ENCODE measurements around the gene TRPC6. TPM values are rescaled to one million over a fixed set of nuclear protein-coding genes. Genes with fewer than 3 reads are reported as not detected.

Gene TRPC6
- total RNA-seq, 1 donor from 2014 or later = 0.51 TPM

DNA sequence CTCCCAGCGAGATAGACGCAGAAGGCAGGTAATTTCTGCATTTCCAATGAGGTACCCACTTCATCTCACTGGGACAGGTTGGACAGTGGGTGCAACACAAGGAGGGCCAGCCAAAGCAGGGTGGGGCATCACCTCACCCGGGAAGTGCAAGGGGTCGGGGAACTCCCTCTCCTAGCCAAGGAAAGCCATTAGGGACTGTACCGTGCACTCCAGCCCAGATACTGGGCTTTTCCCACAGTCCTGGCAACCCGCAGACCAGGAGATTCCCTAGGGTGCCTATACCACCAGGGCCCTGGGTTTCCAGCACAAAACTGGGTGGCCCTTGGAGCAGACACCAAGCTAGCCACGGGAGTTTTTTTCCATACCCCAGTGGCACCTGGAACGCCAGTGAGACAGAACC, 17.2 kb downstream of the TRPC6 start:
- DNase-seq (ENCODE audit: low spot score) = no peak
- no peak overlapping the region for H3K27ac Mint-ChIP-seq (ENCODE audit: unreplicated experiment)
- H3K4me1 Mint-ChIP-seq (ENCODE audit: unreplicated experiment) = no peaks in the 10 kb centered on the region

DNA sequence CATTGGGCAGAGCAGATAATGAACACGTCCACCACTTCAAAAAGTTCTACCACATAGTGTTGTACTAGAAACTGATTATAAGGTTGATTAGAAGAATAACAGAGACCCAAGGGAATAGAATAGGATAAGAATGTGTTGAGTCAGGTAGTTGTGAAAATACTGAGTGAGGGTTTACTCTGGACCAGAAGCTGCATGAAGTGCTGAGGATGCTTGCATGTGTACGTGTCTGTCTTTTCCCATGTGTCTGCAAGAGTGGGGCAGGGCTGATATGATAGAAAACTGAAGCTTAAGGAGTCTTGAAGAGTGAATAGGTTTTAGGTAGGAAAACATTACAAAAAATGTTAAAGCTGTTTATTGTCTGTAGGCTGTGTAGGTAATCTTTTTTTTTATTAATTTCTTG, 20.6 kb downstream of the TRPC6 start:
- H3K27me3 Mint-ChIP-seq (ENCODE audit: unreplicated experiment) = no peaks in the 10 kb centered on the region
- no peaks in the 10 kb centered on the region for H3K36me3 Mint-ChIP-seq (ENCODE audit: low read depth, unreplicated experiment)
- no peaks in the 10 kb centered on the region for H3K9me3 Mint-ChIP-seq (ENCODE audit: unreplicated experiment)
- no peak overlapping the region for H3K27ac Mint-ChIP-seq (ENCODE audit: unreplicated experiment)
- TF ChIP-seq, protein P1, sequence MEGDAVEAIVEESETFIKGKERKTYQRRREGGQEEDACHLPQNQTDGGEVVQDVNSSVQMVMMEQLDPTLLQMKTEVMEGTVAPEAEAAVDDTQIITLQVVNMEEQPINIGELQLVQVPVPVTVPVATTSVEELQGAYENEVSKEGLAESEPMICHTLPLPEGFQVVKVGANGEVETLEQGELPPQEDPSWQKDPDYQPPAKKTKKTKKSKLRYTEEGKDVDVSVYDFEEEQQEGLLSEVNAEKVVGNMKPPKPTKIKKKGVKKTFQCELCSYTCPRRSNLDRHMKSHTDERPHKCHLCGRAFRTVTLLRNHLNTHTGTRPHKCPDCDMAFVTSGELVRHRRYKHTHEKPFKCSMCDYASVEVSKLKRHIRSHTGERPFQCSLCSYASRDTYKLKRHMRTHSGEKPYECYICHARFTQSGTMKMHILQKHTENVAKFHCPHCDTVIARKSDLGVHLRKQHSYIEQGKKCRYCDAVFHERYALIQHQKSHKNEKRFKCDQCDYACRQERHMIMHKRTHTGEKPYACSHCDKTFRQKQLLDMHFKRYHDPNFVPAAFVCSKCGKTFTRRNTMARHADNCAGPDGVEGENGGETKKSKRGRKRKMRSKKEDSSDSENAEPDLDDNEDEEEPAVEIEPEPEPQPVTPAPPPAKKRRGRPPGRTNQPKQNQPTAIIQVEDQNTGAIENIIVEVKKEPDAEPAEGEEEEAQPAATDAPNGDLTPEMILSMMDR (IDR thresholded peaks at IDR 0.05; ENCODE audit: unreplicated experiment) = no peak
- no peak overlapping the region for H3K4me3 Mint-ChIP-seq (ENCODE audit: unreplicated experiment)
- H3K4me1 Mint-ChIP-seq (ENCODE audit: unreplicated experiment) = no peaks in the 10 kb centered on the region
- DNase-seq (ENCODE audit: low spot score) = no peak

More for the DNA sequence above, 17.2 kb downstream of the TRPC6 start:
- H3K27me3 Mint-ChIP-seq (ENCODE audit: unreplicated experiment) = peaks cover 2% of the 10 kb centered on the region
- no peak overlapping the region for H3K4me3 Mint-ChIP-seq (ENCODE audit: unreplicated experiment)
- H3K9me3 Mint-ChIP-seq (ENCODE audit: unreplicated experiment) = no peaks in the 10 kb centered on the region
- TF ChIP-seq, protein P1 (IDR thresholded peaks at IDR 0.05; ENCODE audit: unreplicated experiment) = no peak
- H3K36me3 Mint-ChIP-seq (ENCODE audit: low read depth, unreplicated experiment) = no peaks in the 10 kb centered on the region

DNA sequence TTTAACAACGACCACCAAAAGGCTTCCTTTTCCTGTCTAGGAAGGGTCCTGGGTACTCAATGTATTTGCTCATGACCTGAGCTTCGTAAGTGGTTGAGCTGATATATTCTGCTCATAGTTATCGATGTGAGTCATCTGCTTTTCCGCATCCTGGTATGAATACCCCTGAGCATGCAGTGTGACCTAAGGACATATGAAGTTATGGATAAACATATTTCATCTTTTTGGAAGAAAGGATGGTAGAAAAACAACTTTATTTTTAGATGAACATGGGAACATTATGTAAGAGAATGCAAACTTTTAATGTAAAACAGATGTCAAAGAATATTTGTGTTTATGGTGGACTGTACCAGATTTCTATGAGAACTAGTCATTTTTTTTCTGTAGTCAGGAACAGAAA, 28.4 kb downstream of the TRPC6 start:
- no peak overlapping the region for H3K27ac Mint-ChIP-seq (ENCODE audit: unreplicated experiment)
- no peaks in the 10 kb centered on the region for H3K27me3 Mint-ChIP-seq (ENCODE audit: unreplicated experiment)
- TF ChIP-seq, protein P1 (IDR thresholded peaks at IDR 0.05; ENCODE audit: unreplicated experiment) = no peak
- no peak overlapping the region for H3K4me3 Mint-ChIP-seq (ENCODE audit: unreplicated experiment)
- no peak for DNase-seq (ENCODE audit: low spot score)
- H3K36me3 Mint-ChIP-seq (ENCODE audit: low read depth, unreplicated experiment) = no peaks in the 10 kb centered on the region
- H3K9me3 Mint-ChIP-seq (ENCODE audit: unreplicated experiment) = no peaks in the 10 kb centered on the region
- H3K4me1 Mint-ChIP-seq (ENCODE audit: unreplicated experiment) = no peaks in the 10 kb centered on the region

DNA sequence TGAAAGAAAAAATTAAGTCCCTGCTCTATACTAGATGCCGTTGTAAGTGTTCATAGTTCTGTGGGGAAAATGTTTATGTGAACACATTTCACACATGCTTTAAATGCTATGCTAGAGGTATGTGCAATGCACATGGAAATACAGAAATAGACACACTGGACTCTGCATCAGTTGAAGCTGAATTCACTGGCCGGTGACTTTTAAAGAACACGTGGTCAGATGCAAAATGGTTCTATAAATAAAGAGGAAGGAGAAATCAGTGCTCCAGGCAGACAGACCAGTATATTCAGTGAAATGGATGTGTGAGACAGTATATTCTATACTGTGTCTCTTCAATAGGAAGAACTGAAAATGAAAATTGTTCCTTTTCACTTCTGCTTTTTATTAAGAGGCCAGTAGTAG, 29.9 kb downstream of the TRPC6 start:
- H3K27me3 Mint-ChIP-seq (ENCODE audit: unreplicated experiment) = no peaks in the 10 kb centered on the region
- DNase-seq (ENCODE audit: low spot score) = no peak
- no peak overlapping the region for H3K27ac Mint-ChIP-seq (ENCODE audit: unreplicated experiment)

DNA sequence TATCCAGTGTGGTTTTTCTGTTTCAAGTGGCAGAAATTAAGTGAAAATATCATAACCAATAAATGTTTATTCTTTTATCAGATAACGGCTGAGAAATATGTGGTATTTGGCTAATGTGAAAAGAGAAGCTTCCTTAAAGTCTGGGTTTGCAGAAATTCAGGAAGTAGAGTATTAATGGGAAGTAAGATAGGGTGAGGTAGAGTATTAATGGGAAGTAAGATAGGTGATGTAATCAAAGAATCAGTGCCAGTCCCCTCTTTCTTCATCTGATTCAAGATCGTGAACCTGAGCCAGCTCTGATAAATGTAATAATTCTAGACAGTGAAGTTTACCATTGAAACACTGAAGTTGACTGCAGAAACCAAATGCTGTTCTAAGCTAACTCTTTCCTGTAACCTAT, 30.9 kb downstream of the TRPC6 start:
- H3K27me3 Mint-ChIP-seq (ENCODE audit: unreplicated experiment) = no peaks in the 10 kb centered on the region
- TF ChIP-seq, protein P1 (IDR thresholded peaks at IDR 0.05; ENCODE audit: unreplicated experiment) = no peak
- H3K4me1 Mint-ChIP-seq (ENCODE audit: unreplicated experiment) = no peaks in the 10 kb centered on the region
- no peaks in the 10 kb centered on the region for H3K9me3 Mint-ChIP-seq (ENCODE audit: unreplicated experiment)
- no peaks in the 10 kb centered on the region for H3K36me3 Mint-ChIP-seq (ENCODE audit: low read depth, unreplicated experiment)
- no peak overlapping the region for H3K27ac Mint-ChIP-seq (ENCODE audit: unreplicated experiment)
- no peak overlapping the region for H3K4me3 Mint-ChIP-seq (ENCODE audit: unreplicated experiment)
- DNase-seq (ENCODE audit: low spot score) = no peak

More for the DNA sequence above, 29.9 kb downstream of the TRPC6 start:
- H3K4me3 Mint-ChIP-seq (ENCODE audit: unreplicated experiment) = no peak overlapping the region
- H3K9me3 Mint-ChIP-seq (ENCODE audit: unreplicated experiment) = no peaks in the 10 kb centered on the region
- no peaks in the 10 kb centered on the region for H3K4me1 Mint-ChIP-seq (ENCODE audit: unreplicated experiment)
- no peaks in the 10 kb centered on the region for H3K36me3 Mint-ChIP-seq (ENCODE audit: low read depth, unreplicated experiment)
- TF ChIP-seq, protein P1 (IDR thresholded peaks at IDR 0.05; ENCODE audit: unreplicated experiment) = no peak
